ENCODE results near the gene OXCT2. TPM values are rescaled to one million over a fixed set of nuclear protein-coding genes. Genes with fewer than 3 reads are reported as not detected.

Gene OXCT2
- total and polyA plus RNA-seq, 2 of the 13 experiments (the other 11 are each of a cell fraction or from before 2014, with no cell fraction given): 0.21 to 0.33 TPM

- TF ChIP-seq, protein P1, sequence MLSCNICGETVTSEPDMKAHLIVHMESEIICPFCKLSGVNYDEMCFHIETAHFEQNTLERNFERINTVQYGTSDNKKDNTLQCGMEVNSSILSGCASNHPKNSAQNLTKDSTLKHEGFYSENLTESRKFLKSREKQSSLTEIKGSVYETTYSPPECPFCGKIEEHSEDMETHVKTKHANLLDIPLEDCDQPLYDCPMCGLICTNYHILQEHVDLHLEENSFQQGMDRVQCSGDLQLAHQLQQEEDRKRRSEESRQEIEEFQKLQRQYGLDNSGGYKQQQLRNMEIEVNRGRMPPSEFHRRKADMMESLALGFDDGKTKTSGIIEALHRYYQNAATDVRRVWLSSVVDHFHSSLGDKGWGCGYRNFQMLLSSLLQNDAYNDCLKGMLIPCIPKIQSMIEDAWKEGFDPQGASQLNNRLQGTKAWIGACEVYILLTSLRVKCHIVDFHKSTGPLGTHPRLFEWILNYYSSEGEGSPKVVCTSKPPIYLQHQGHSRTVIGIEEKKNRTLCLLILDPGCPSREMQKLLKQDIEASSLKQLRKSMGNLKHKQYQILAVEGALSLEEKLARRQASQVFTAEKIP (CRISPR knock-in tag; IDR thresholded peaks at IDR 0.05; ENCODE audit: borderline replicate concordance): no peak
- TF ChIP-seq JARID2 (CRISPR knock-in tag; IDR thresholded peaks at IDR 0.05; ENCODE audit: insufficient replicate concordance) (no peak), ETV5 (CRISPR knock-in tag; IDR thresholded peaks at IDR 0.05; ENCODE audit: borderline replicate concordance) (no peak), NKX3-1 (CRISPR knock-in tag; IDR thresholded peaks at IDR 0.05) (no peak), ZBTB10 (CRISPR knock-in tag; IDR thresholded peaks at IDR 0.05; ENCODE audit: borderline replicate concordance) (no peak), NONO (IDR thresholded peaks at IDR 0.05) (no peak), NONO (CRISPR knock-in tag; conservative IDR thresholded peaks at IDR 0.05) (no peak), STAT5B (CRISPR knock-in tag; IDR thresholded peaks at IDR 0.05) (no peak), ZNF564 (CRISPR knock-in tag; IDR thresholded peaks at IDR 0.05) (0 out of 2 replicates have a peak, but pooled peaks have one; percentile 41), YEATS4 (CRISPR knock-in tag; IDR thresholded peaks at IDR 0.05; ENCODE audit: borderline replicate concordance) (peak; percentile 37; the same call in 1 of the 2 replicates), MAX (IDR thresholded peaks at IDR 0.05) (peak; percentile 86)
- TF ChIP-seq, protein P2, sequence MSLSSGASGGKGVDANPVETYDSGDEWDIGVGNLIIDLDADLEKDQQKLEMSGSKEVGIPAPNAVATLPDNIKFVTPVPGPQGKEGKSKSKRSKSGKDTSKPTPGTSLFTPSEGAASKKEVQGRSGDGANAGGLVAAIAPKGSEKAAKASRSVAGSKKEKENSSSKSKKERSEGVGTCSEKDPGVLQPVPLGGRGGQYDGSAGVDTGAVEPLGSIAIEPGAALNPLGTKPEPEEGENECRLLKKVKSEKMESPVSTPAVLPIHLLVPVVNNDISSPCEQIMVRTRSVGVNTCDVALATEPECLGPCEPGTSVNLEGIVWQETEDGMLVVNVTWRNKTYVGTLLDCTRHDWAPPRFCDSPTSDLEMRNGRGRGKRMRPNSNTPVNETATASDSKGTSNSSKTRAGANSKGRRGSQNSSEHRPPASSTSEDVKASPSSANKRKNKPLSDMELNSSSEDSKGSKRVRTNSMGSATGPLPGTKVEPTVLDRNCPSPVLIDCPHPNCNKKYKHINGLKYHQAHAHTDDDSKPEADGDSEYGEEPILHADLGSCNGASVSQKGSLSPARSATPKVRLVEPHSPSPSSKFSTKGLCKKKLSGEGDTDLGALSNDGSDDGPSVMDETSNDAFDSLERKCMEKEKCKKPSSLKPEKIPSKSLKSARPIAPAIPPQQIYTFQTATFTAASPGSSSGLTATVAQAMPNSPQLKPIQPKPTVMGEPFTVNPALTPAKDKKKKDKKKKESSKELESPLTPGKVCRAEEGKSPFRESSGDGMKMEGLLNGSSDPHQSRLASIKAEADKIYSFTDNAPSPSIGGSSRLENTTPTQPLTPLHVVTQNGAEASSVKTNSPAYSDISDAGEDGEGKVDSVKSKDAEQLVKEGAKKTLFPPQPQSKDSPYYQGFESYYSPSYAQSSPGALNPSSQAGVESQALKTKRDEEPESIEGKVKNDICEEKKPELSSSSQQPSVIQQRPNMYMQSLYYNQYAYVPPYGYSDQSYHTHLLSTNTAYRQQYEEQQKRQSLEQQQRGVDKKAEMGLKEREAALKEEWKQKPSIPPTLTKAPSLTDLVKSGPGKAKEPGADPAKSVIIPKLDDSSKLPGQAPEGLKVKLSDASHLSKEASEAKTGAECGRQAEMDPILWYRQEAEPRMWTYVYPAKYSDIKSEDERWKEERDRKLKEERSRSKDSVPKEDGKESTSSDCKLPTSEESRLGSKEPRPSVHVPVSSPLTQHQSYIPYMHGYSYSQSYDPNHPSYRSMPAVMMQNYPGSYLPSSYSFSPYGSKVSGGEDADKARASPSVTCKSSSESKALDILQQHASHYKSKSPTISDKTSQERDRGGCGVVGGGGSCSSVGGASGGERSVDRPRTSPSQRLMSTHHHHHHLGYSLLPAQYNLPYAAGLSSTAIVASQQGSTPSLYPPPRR (CRISPR knock-in tag; IDR thresholded peaks at IDR 0.05; ENCODE audit: borderline replicate concordance): no peak
- TF ChIP-seq, protein P3, sequence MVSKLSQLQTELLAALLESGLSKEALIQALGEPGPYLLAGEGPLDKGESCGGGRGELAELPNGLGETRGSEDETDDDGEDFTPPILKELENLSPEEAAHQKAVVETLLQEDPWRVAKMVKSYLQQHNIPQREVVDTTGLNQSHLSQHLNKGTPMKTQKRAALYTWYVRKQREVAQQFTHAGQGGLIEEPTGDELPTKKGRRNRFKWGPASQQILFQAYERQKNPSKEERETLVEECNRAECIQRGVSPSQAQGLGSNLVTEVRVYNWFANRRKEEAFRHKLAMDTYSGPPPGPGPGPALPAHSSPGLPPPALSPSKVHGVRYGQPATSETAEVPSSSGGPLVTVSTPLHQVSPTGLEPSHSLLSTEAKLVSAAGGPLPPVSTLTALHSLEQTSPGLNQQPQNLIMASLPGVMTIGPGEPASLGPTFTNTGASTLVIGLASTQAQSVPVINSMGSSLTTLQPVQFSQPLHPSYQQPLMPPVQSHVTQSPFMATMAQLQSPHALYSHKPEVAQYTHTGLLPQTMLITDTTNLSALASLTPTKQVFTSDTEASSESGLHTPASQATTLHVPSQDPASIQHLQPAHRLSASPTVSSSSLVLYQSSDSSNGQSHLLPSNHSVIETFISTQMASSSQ (IDR thresholded peaks at IDR 0.05; ENCODE audit: low read depth): no peak
- TF ChIP-seq, protein P3 (CRISPR knock-in tag; IDR thresholded peaks at IDR 0.05; ENCODE audit: borderline replicate concordance): no peak
Measured at GRCh38 chr1:39788758-39789570, 17.8 kb upstream of the OXCT2 start, which contains the start of gene BMP8B (continued).
